Measurements from ENCODE around the gene RBPJL. TPM values are rescaled to one million over a fixed set of nuclear protein-coding genes. Genes with fewer than 3 reads are reported as not detected.
A peak's percentile ranks its signal among the peaks of the same experiment; 100 is the strongest.

RBPJL gene
- total RNA-seq, 1 experiment from 2014 or later: not detected

DNA sequence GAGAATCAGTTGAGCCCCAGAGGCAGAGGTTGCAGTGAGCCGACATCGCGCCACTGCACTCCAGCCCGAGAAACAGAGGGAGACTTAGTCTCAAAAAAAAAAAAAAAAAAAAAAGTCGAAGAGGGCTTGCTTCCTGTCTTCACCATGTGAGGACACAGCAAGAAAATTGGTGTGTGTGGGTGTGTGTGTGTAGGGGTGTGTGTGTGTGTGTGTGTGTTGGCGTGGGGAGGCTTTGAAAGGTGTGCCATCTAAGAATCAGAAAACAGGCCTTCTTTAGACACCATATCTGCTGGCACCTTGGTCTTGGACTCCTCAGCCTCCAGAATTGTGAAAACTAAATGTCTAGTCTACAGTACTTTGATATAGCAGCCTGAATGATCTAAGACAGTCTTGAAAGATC lies 6.9 kb upstream of the RBPJL start:
- ChIA-PET POLR2A (ENCODE audit: low non-redundant PET) (interaction anchor here (0.7 kb wide), 1 partner anchor 367 kb away, joined by 3 read pairs; no protein-coding TSS in a partner anchor), CTCF (interaction anchor here (0.7 kb wide), 1 partner anchor 18 kb away, joined by 6 read pairs; no protein-coding TSS in a partner anchor)
- Histone ChIP-seq H3K27me3 (replicated peaks; ENCODE audit: insufficient read depth, low read depth, low read length, poor library complexity) (no peaks in the 10 kb centered on the region), H3K9me3 (ENCODE audit: low read depth, low read length, poor library complexity, severe bottlenecking) (no peaks in the 10 kb centered on the region), H3K4me3 (ENCODE audit: low read depth, low read length, poor library complexity, severe bottlenecking) (no peak overlapping the region), H3K4me1 (ENCODE audit: insufficient read depth, low read length, poor library complexity, severe bottlenecking) (peaks cover 30% of the 10 kb centered on the region), H3K27ac (ENCODE audit: low read depth, low read length, poor library complexity, severe bottlenecking) (no peak overlapping the region), H3K36me3 (ENCODE audit: insufficient read depth, low read length, poor library complexity, severe bottlenecking) (no peaks in the 10 kb centered on the region)
- BruUV-seq (replicated peaks): no TSS peak
- intact Hi-C loops (cut with micrococcal nuclease; ENCODE audit: unreplicated experiment): no loop called here
- TF ChIP-seq, protein P1, sequence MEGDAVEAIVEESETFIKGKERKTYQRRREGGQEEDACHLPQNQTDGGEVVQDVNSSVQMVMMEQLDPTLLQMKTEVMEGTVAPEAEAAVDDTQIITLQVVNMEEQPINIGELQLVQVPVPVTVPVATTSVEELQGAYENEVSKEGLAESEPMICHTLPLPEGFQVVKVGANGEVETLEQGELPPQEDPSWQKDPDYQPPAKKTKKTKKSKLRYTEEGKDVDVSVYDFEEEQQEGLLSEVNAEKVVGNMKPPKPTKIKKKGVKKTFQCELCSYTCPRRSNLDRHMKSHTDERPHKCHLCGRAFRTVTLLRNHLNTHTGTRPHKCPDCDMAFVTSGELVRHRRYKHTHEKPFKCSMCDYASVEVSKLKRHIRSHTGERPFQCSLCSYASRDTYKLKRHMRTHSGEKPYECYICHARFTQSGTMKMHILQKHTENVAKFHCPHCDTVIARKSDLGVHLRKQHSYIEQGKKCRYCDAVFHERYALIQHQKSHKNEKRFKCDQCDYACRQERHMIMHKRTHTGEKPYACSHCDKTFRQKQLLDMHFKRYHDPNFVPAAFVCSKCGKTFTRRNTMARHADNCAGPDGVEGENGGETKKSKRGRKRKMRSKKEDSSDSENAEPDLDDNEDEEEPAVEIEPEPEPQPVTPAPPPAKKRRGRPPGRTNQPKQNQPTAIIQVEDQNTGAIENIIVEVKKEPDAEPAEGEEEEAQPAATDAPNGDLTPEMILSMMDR (conservative IDR thresholded peaks at IDR 0.05; ENCODE audit: low read depth, low read length): no peak
- no peak for TF ChIP-seq EZH2 (IDR thresholded peaks at IDR 0.05; ENCODE audit: borderline replicate concordance, low read depth, low read length, poor library complexity, severe bottlenecking)
- DNase-seq (ENCODE audit: low spot score): no peak

DNA sequence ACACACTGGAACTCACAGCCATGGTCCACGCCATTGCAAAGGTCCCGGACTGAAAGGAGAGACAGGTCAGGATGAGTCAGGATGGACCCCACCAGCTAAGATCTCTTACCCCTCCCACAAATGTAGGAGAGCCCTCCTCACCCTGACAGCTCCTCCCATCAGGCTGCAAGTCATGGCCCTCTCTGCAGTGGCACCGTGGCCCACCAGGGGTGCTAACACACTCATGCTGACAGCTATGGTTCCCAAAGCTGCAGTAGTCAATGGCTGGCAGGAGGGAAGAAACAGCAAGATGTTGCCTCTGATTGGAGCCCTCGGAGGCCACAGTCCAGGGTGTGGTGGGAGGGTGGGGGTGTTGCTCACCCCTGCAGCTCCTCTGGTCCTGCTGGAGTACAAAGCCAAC lies 5.7 kb upstream of the RBPJL start:
- CTCF ChIA-PET: interaction anchor here (0.7 to 1.7 kb wide), 5 partner anchors 10 to 257 kb away, joined by 3 to 14 read pairs (median 4); no protein-coding TSS in a partner anchor
- no peaks in the 10 kb centered on the region for H3K36me3 ChIP-seq (ENCODE audit: insufficient read depth, low read length, poor library complexity, severe bottlenecking)
- no TSS peak for BruUV-seq (replicated peaks)

DNA sequence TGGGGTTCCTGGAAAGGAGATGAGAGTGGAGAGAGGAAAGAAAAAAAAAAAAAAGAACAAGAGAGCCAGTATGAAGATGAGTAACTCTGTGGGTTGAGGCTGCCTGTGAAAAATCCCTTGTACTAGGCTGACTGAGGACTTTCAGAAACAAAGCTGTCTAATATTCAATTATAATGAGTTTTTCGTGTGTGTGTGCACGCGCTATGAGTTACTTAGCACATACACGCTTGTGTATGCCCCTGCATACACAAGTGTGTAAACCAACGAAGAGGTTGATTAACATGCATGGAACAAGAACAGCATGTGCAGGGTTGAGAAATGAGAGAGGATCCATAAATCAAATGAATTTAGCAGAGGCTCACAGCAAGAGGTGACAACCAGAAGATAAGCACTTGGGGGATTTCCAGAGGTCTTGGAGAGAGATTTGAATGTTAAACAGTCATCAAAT lies 4.8 kb upstream of the RBPJL start:
- no TSS peak for BruUV-seq (replicated peaks)
- Histone ChIP-seq H3K9me3 (ENCODE audit: low read depth, low read length, poor library complexity, severe bottlenecking) (no peaks in the 10 kb centered on the region), H3K27me3 (replicated peaks; ENCODE audit: insufficient read depth, low read depth, low read length, poor library complexity) (no peaks in the 10 kb centered on the region), H3K4me1 (ENCODE audit: insufficient read depth, low read length, poor library complexity, severe bottlenecking) (peaks cover 30% of the 10 kb centered on the region), H3K36me3 (ENCODE audit: insufficient read depth, low read length, poor library complexity, severe bottlenecking) (no peaks in the 10 kb centered on the region), H3K4me3 (ENCODE audit: low read depth, low read length, poor library complexity, severe bottlenecking) (no peak overlapping the region), H3K27ac (ENCODE audit: low read depth, low read length, poor library complexity, severe bottlenecking) (no peak overlapping the region)
- TF ChIP-seq, protein P1 (conservative IDR thresholded peaks at IDR 0.05; ENCODE audit: low read depth, low read length): no peak
- TF ChIP-seq EZH2 (IDR thresholded peaks at IDR 0.05; ENCODE audit: borderline replicate concordance, low read depth, low read length, poor library complexity, severe bottlenecking): no peak
- peak; percentile 79 for DNase-seq (ENCODE audit: low spot score)
- POLR2A ChIA-PET (ENCODE audit: low non-redundant PET): no interaction called here
- CTCF ChIA-PET: interaction anchor here (0.7 to 2.0 kb wide), 4 partner anchors 8 to 201 kb away, joined by 3 to 15 read pairs (median 4); no protein-coding TSS in a partner anchor
- intact Hi-C loops (cut with micrococcal nuclease; ENCODE audit: unreplicated experiment): no loop called here

More for the DNA sequence above, 5.7 kb upstream of the RBPJL start:
- no peak for TF ChIP-seq EZH2 (IDR thresholded peaks at IDR 0.05; ENCODE audit: borderline replicate concordance, low read depth, low read length, poor library complexity, severe bottlenecking)
- TF ChIP-seq, protein P1 (conservative IDR thresholded peaks at IDR 0.05; ENCODE audit: low read depth, low read length): peak; percentile 60
- Histone ChIP-seq H3K4me1 (ENCODE audit: insufficient read depth, low read length, poor library complexity, severe bottlenecking) (peaks cover 30% of the 10 kb centered on the region), H3K9me3 (ENCODE audit: low read depth, low read length, poor library complexity, severe bottlenecking) (no peaks in the 10 kb centered on the region), H3K27ac (ENCODE audit: low read depth, low read length, poor library complexity, severe bottlenecking) (no peak overlapping the region), H3K27me3 (replicated peaks; ENCODE audit: insufficient read depth, low read depth, low read length, poor library complexity) (no peaks in the 10 kb centered on the region), H3K4me3 (ENCODE audit: low read depth, low read length, poor library complexity, severe bottlenecking) (no peak overlapping the region)
- POLR2A ChIA-PET (ENCODE audit: low non-redundant PET): no interaction called here
- peak; percentile 79 for DNase-seq (ENCODE audit: low spot score)
- intact Hi-C loops (cut with micrococcal nuclease; ENCODE audit: unreplicated experiment): no loop called here

Data from A673 (cell line).